ENCODE results near the gene CFAP46. TPM values are rescaled to one million over a fixed set of nuclear protein-coding genes. Genes with fewer than 3 reads are reported as not detected.

Gene CFAP46
- total RNA-seq, 1 donor from 2014 or later, result not detected

GRCh38 chr10:132901351-132901750 is 41.0 kb downstream of the CFAP46 start:
- TF ChIP-seq CTCF (IDR thresholded peaks at IDR 0.05), result no peak

GRCh38 chr10:132900211-132900756 is 42.1 kb downstream of the CFAP46 start:
- Histone ChIP-seq H3K4me1 (no peaks in the 10 kb centered on the region), H3K27me3 (no peaks in the 10 kb centered on the region), H3K36me3 (no peaks in the 10 kb centered on the region), H3K27ac (no peak overlapping the region), H3K9me3 (no peaks in the 10 kb centered on the region), H3K4me3 (no peak overlapping the region)
- intact Hi-C loops (cut with DNase I), result no loop called here
- TF ChIP-seq CTCF (IDR thresholded peaks at IDR 0.05), result no peak
- no peak for DNase-seq (ENCODE audit: low spot score in 2 of 2)

More at GRCh38 chr10:132901351-132901750, 41.0 kb downstream of the CFAP46 start:
- Histone ChIP-seq H3K27me3 (no peaks in the 10 kb centered on the region), H3K4me3 (no peak overlapping the region), H3K36me3 (no peaks in the 10 kb centered on the region), H3K9me3 (peaks cover 0 to 3% of the 10 kb centered on the region in 2 donors), H3K27ac (no peak overlapping the region), H3K4me1 (no peaks in the 10 kb centered on the region)
- no peak for DNase-seq (ENCODE audit: low spot score in 2 of 2)
- intact Hi-C loops (cut with DNase I), result no loop called here

- Histone ChIP-seq H3K9me3 (no peaks in the 10 kb centered on the region), H3K36me3 (no peaks in the 10 kb centered on the region), H3K4me1 (no peaks in the 10 kb centered on the region), H3K4me3 (no peak overlapping the region), H3K27ac (no peak overlapping the region), H3K27me3 (no peaks in the 10 kb centered on the region)
- no peak for TF ChIP-seq CTCF (IDR thresholded peaks at IDR 0.05)
- intact Hi-C loops (cut with DNase I), result no loop called here
- DNase-seq (ENCODE audit: low spot score in 2 of 2), result peak in 1 of 2 donors; percentile 25
These were observed 42.7 kb downstream of the CFAP46 start for GRCh38 chr10:132899751-132900065.

GRCh38 chr10:132899054-132899750 is 43.2 kb downstream of the CFAP46 start:
- Histone ChIP-seq H3K4me3 (no peak overlapping the region), H3K27ac (no peak overlapping the region), H3K27me3 (no peaks in the 10 kb centered on the region), H3K9me3 (no peaks in the 10 kb centered on the region), H3K36me3 (no peaks in the 10 kb centered on the region), H3K4me1 (no peaks in the 10 kb centered on the region)
- TF ChIP-seq CTCF (IDR thresholded peaks at IDR 0.05), result no peak
- DNase-seq (ENCODE audit: low spot score in 2 of 2), result peak in 1 of 2 donors; percentile 46
- intact Hi-C loops (cut with DNase I), result no loop called here

- no peaks in the 10 kb centered on the region for H3K27me3 ChIP-seq
- no peak overlapping the region for H3K4me3 ChIP-seq
- TF ChIP-seq CTCF (IDR thresholded peaks at IDR 0.05), result no peak
- peak in 1 of 2 donors; percentile 43 for DNase-seq (ENCODE audit: low spot score in 2 of 2)
- H3K27ac ChIP-seq, result no peak overlapping the region
- no peaks in the 10 kb centered on the region for H3K9me3 ChIP-seq
- H3K4me1 ChIP-seq, result no peaks in the 10 kb centered on the region
- no peaks in the 10 kb centered on the region for H3K36me3 ChIP-seq
- intact Hi-C loops (cut with DNase I), result no loop called here
These were observed 43.8 kb downstream of the CFAP46 start for GRCh38 chr10:132898391-132899053.
